ENCODE results near the gene COX11. TPM values are rescaled to one million over a fixed set of nuclear protein-coding genes. Genes with fewer than 3 reads are reported as not detected.

COX11 gene
- total and polyA plus RNA-seq, 2 of the 8 experiments (the other 6 are each of a cell fraction or from before 2014, with no cell fraction given) = 43.0 to 54.1 TPM

- no peak for TF ChIP-seq ATF3 (IDR thresholded peaks at IDR 0.05; ENCODE audit: insufficient read depth, low read depth, low read length)
- TF ChIP-seq FOSL1 (IDR thresholded peaks at IDR 0.05; ENCODE audit: insufficient read depth, low read depth, low read length) = no peak
- no peak for TF ChIP-seq EP300 (IDR thresholded peaks at IDR 0.05; ENCODE audit: borderline replicate concordance in 1 of 2, low read depth in 2 of 2, low read length in 2 of 2)
- TF ChIP-seq ATF2 (IDR thresholded peaks at IDR 0.05; ENCODE audit: low read length) = no peak
- TF ChIP-seq CREB1 (IDR thresholded peaks at IDR 0.05) = no peak
Measured at GRCh38 chr17:55002458-55002857, 34.0 kb upstream of the COX11 start (continued).

Measured in H1 (cell line).